DOHH2 (cell line): Measurements from ENCODE around the gene MAPK4.

ENCODE experiments used
- H3F3A ChIP-seq: fragments of 200-600 bp; sonication (generic), shearing (Covaris generic); 2 replicates; pipeline ENCODE4 v1.6.0; 2016; ENCODE audit warnings: antibody characterized with exemption, mild to moderate bottlenecking; ENCODE audit not compliant: control insufficient read depth, insufficient read depth
- H3K27ac ChIP-seq: fragments of 200-600 bp; sonication (generic); 2 replicates; pipeline ENCODE4 v1.5.1; 2014; ENCODE audit warnings: low read depth, mild to moderate bottlenecking, low read length, moderate library complexity
- H3K27me3 ChIP-seq: fragments of 200-600 bp; sonication (generic); 2 replicates; pipeline ENCODE4 v1.6.1; 2014; ENCODE audit warnings: mild to moderate bottlenecking, low read length, mixed read lengths; ENCODE audit not compliant: control insufficient read depth
- H3K36me3 ChIP-seq: fragments of 200-600 bp; sonication (generic); 2 replicates; pipeline ENCODE4 v1.6.1; 2014; ENCODE audit warnings: mild to moderate bottlenecking, low read length, moderate library complexity, mixed read lengths; ENCODE audit not compliant: control insufficient read depth
- H3K4me1 ChIP-seq: fragments of 200-600 bp; sonication (generic); 2 replicates; pipeline ENCODE4 v1.6.1; 2014; ENCODE audit warnings: mild to moderate bottlenecking, low read length, mixed read lengths; ENCODE audit not compliant: control insufficient read depth
- H3K4me2 ChIP-seq: fragments of 200-600 bp; sonication (generic); 2 replicates; pipeline ENCODE4 v1.6.0; 2014; ENCODE audit warnings: mild to moderate bottlenecking, low read length, moderate library complexity
- H3K4me3 ChIP-seq: fragments of 200-600 bp; sonication (generic); 2 replicates; pipeline ENCODE4 v1.5.1; 2014; ENCODE audit warnings: mild to moderate bottlenecking, low read length, mixed read lengths
- H3K79me2 ChIP-seq: fragments of 200-600 bp; sonication (generic); 2 replicates; pipeline ENCODE4 v1.6.1; 2014; ENCODE audit warnings: mild to moderate bottlenecking, low read length, mixed read lengths; ENCODE audit not compliant: control insufficient read depth
- H3K9me2 ChIP-seq: fragments of 200-600 bp; sonication (generic); replicated peaks from 2 replicates; pipeline ENCODE4 v1.6.1; 2014; ENCODE audit warnings: mild to moderate bottlenecking, low read length, mixed read lengths; ENCODE audit not compliant: control insufficient read depth
- H3K9me3 ChIP-seq: fragments of 200-600 bp; sonication (generic); 2 replicates; pipeline ENCODE4 v1.6.1; 2014; ENCODE audit warnings: antibody characterized with exemption, low read length, mixed read lengths; ENCODE audit not compliant: control insufficient read depth, insufficient read depth
- H4K20me1 ChIP-seq: fragments of 200-600 bp; sonication (generic); 2 replicates; pipeline ENCODE4 v1.6.0; 2014; ENCODE audit warnings: low read depth, mild to moderate bottlenecking, antibody characterized with exemption, low read length, moderate library complexity; ENCODE audit not compliant: control insufficient read depth, insufficient read depth
- CTCF ChIP-seq: fragments of 200-600 bp; sonication (generic); IDR thresholded peaks from one replicate; pipeline ENCODE4 v1.5.1; 2014; ENCODE audit warnings: antibody characterized with exemption, mild to moderate bottlenecking, low read depth, low read length; ENCODE audit not compliant: poor library complexity, severe bottlenecking
- EZH2phosphoT487 ChIP-seq: fragments of 200-600 bp; sonication (generic); IDR thresholded peaks from 2 replicates; pipeline ENCODE4 v1.6.1; 2017; ENCODE audit warnings: borderline replicate concordance, mild to moderate bottlenecking, antibody characterized with exemption, low read length, moderate library complexity, mixed read lengths

The MAPK4 gene

GRCh38 chr18:50686409-50686808 lies 126.5 kb downstream of the MAPK4 start:
- Histone ChIP-seq H3K9me2 (no peaks in the 10 kb centered on the region), H3K4me1 (no peaks in the 10 kb centered on the region), H3K36me3 (no peaks in the 10 kb centered on the region), H4K20me1 (no peaks in the 10 kb centered on the region), H3F3A (no peaks in the 10 kb centered on the region), H3K4me3 (no peak overlapping the region), H3K9me3 (no peaks in the 10 kb centered on the region), H3K27me3 (0 out of 2 replicates have a peak, but pooled peaks cover 3% of the 10 kb centered on the region), H3K79me2 (no peaks in the 10 kb centered on the region), H3K4me2 (no peak overlapping the region), H3K27ac (no peak overlapping the region)
- TF ChIP-seq EZH2phosphoT487 (no peak), CTCF (no peak)

GRCh38 chr18:50687491-50687890 lies 127.6 kb downstream of the MAPK4 start:
- Histone ChIP-seq H3K4me1 (no peaks in the 10 kb centered on the region), H3K79me2 (no peaks in the 10 kb centered on the region), H4K20me1 (no peaks in the 10 kb centered on the region), H3K36me3 (no peaks in the 10 kb centered on the region), H3K27me3 (no peaks in the 10 kb centered on the region), H3K4me3 (no peak overlapping the region), H3K9me2 (no peaks in the 10 kb centered on the region), H3K27ac (no peak overlapping the region), H3K9me3 (no peaks in the 10 kb centered on the region), H3K4me2 (no peak overlapping the region), H3F3A (no peaks in the 10 kb centered on the region)
- TF ChIP-seq EZH2phosphoT487 (no peak), CTCF (no peak)

GRCh38 chr18:50689578-50689977 lies 129.7 kb downstream of the MAPK4 start:
- Histone ChIP-seq H3K27ac (no peak overlapping the region), H3K4me3 (no peak overlapping the region), H4K20me1 (no peaks in the 10 kb centered on the region)

More at GRCh38 chr18:50689578-50689977, 129.7 kb downstream of the MAPK4 start:
- no peak for TF ChIP-seq CTCF
- no peak for TF ChIP-seq EZH2phosphoT487
- Histone ChIP-seq H3K36me3 (no peaks in the 10 kb centered on the region), H3K4me2 (no peak overlapping the region), H3K9me3 (no peaks in the 10 kb centered on the region), H3K9me2 (no peaks in the 10 kb centered on the region), H3K79me2 (no peaks in the 10 kb centered on the region), H3K4me1 (no peaks in the 10 kb centered on the region), H3F3A (no peaks in the 10 kb centered on the region), H3K27me3 (no peaks in the 10 kb centered on the region)
